MCF 10A (cell line): ENCODE data around the gene RPAP2. TPM values are rescaled to one million over a fixed set of nuclear protein-coding genes. Genes with fewer than 3 reads are reported as not detected.

Source experiments
- BruUV-seq: library from RNA; stranded (reverse); fragments of 400-500 nt; replicated peaks from 2 replicates; lab custom pipeline; 2021; lab: Mats Ljungman, UMichigan
- CTCF ChIA-PET: fragments of 300-600 bp; sonication (Branson Sonifier 250); formaldehyde crosslinking; extraction: SDS; loops from one replicate; lab custom pipeline; 2021; ENCODE audit warnings: antibody characterized with exemption, inconsistent platforms; lab: Yijun Ruan, JAX
- POLR2A ChIA-PET: fragments of 300-600, 350-650 bp; sonication (Branson Sonifier 250); formaldehyde crosslinking; extraction: SDS; loops from one replicate; lab custom pipeline; 2020; ENCODE audit warnings: antibody characterized with exemption, inconsistent platforms; lab: Yijun Ruan, JAX
- DNase-seq: peaks from one replicate; pipeline ENCODE4 v3.0.0-alpha.2; 2018; ENCODE audit not compliant: unreplicated experiment
- H3K27ac Mint-ChIP-seq: one replicate; pipeline ENCODE4 v1.8.0; 2022; ENCODE audit warnings: mild to moderate bottlenecking, low read depth, mixed read lengths; ENCODE audit not compliant: unreplicated experiment
- H3K27me3 Mint-ChIP-seq: one replicate; pipeline ENCODE4 v1.8.0; 2022; ENCODE audit warnings: mixed read lengths; ENCODE audit not compliant: insufficient read depth, unreplicated experiment
- H3K36me3 Mint-ChIP-seq: one replicate; pipeline ENCODE4 v1.8.0; 2022; ENCODE audit warnings: mild to moderate bottlenecking, moderate library complexity, mixed read lengths; ENCODE audit not compliant: insufficient read depth, unreplicated experiment
- H3K4me1 Mint-ChIP-seq: one replicate; pipeline ENCODE4 v1.8.0; 2022; ENCODE audit warnings: mixed read lengths; ENCODE audit not compliant: insufficient read depth, unreplicated experiment
- H3K4me3 Mint-ChIP-seq: one replicate; pipeline ENCODE4 v1.8.0; 2022; ENCODE audit warnings: mild to moderate bottlenecking, moderate library complexity, mixed read lengths; ENCODE audit not compliant: unreplicated experiment
- H3K9me3 Mint-ChIP-seq: one replicate; pipeline ENCODE4 v1.8.0; 2022; ENCODE audit warnings: mixed read lengths; ENCODE audit not compliant: unreplicated experiment
- intact Hi-C: fragments of 100-400 bp; cut with micrococcal nuclease; formaldehyde crosslinking; loops from 2 replicates; pipeline ENCODE4 v1.14.1; 2022
- total RNA-seq: library from RNA; stranded (reverse); gene quantifications from 2 replicates; pipeline ENCODE4 v1.2.3, GENCODE V29; 2022
- TF ChIP-seq, protein P1 (sequence below): fragments of 200-600 bp; IDR thresholded peaks from one replicate; pipeline ENCODE4 v1.8.0; 2022; ENCODE audit warnings: antibody characterized with exemption, mild to moderate bottlenecking; ENCODE audit not compliant: unreplicated experiment

RPAP2 gene
- total RNA-seq, 1 experiment from 2014 or later = 26.2 TPM

DNA sequence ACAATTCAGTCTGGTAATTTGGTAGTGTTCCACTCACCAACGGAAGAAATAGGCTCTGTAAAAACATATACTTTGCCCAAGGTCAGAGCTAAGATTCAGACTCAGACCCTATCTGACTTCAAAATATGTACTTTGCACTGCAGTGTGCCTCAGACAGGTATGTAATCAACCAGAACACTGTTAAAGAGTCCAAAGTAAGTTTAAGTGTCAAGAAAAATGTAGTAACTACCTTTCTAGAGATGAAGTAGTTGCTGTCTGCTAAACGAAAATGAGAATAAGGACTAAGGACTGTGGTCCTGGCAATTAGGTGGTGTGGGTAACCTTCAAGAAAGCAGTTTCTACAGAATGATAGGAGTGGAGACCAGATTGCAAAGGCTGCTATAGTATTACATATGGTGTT lies 61.1 kb downstream of the RPAP2 start:
- ChIA-PET POLR2A (interaction anchor here (0.6 to 0.7 kb wide), 2 partner anchors 13 to 81 kb away, joined by 3 to 4 read pairs; no protein-coding TSS in a partner anchor), CTCF (no interaction called here)
- peaks cover 35% of the 10 kb centered on the region for H3K36me3 Mint-ChIP-seq
- intact Hi-C loops = no loop called here
- H3K27ac Mint-ChIP-seq = no peak overlapping the region
- no peaks in the 10 kb centered on the region for H3K27me3 Mint-ChIP-seq
- no peaks in the 10 kb centered on the region for H3K9me3 Mint-ChIP-seq
- BruUV-seq = no TSS peak
- no peak overlapping the region for H3K4me3 Mint-ChIP-seq
- TF ChIP-seq, protein P1, sequence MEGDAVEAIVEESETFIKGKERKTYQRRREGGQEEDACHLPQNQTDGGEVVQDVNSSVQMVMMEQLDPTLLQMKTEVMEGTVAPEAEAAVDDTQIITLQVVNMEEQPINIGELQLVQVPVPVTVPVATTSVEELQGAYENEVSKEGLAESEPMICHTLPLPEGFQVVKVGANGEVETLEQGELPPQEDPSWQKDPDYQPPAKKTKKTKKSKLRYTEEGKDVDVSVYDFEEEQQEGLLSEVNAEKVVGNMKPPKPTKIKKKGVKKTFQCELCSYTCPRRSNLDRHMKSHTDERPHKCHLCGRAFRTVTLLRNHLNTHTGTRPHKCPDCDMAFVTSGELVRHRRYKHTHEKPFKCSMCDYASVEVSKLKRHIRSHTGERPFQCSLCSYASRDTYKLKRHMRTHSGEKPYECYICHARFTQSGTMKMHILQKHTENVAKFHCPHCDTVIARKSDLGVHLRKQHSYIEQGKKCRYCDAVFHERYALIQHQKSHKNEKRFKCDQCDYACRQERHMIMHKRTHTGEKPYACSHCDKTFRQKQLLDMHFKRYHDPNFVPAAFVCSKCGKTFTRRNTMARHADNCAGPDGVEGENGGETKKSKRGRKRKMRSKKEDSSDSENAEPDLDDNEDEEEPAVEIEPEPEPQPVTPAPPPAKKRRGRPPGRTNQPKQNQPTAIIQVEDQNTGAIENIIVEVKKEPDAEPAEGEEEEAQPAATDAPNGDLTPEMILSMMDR = no peak
- no peak for DNase-seq
- H3K4me1 Mint-ChIP-seq = no peaks in the 10 kb centered on the region

DNA sequence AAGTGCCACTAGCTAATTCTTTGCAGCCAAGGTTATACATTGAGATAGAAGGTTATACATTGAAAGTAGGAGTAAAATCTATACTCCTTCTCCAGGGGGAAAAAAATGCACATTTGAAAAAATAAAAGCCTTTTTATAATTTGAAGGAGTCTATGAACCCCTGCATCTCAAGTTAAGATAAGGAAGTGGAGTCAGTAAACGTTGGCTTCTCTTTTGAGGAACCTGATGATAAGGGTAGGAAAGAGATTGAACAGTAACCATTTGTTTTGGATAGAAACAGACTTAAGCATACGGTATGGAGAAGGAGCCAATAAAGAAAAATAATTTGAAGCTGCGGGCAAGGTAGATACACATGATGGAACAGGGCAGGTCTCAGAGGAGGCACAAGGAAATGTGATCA lies 64.1 kb downstream of the RPAP2 start:
- POLR2A ChIA-PET = no interaction called here
- no peak for DNase-seq
- intact Hi-C loops = no loop called here

DNA sequence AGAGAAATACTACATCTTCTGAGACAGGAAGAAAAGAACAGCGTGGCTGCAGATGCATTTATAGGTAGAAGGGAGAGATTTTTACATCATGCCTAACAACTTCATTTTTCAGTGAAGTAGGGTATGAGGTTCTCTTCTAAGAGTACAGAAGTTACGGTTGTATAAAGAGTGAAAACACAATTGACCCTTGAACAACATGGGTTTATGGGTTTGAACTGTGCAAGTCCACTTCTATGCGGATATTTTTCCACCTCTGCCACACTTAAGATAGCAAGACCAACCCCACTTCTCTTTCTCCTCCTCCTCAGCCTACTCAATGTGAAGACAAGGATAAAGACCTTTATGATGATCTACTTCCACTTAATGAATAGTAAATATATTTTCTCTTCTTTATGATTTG lies 64.5 kb downstream of the RPAP2 start:
- no peak for DNase-seq
- TF ChIP-seq, protein P1 = no peak
- intact Hi-C loops = no loop called here
- H3K27ac Mint-ChIP-seq = no peak overlapping the region
- no peaks in the 10 kb centered on the region for H3K9me3 Mint-ChIP-seq
- peaks cover 17% of the 10 kb centered on the region for H3K36me3 Mint-ChIP-seq
- H3K4me3 Mint-ChIP-seq = no peak overlapping the region
- no peaks in the 10 kb centered on the region for H3K27me3 Mint-ChIP-seq
- H3K4me1 Mint-ChIP-seq = no peaks in the 10 kb centered on the region
- ChIA-PET CTCF (no interaction called here), POLR2A (no interaction called here)
- no TSS peak for BruUV-seq

More for the DNA sequence above, 64.1 kb downstream of the RPAP2 start:
- Mint-ChIP-seq H3K27me3 (no peaks in the 10 kb centered on the region), H3K9me3 (no peaks in the 10 kb centered on the region), H3K36me3 (peaks cover 21% of the 10 kb centered on the region), H3K4me1 (no peaks in the 10 kb centered on the region), H3K27ac (no peak overlapping the region), H3K4me3 (no peak overlapping the region)
- CTCF ChIA-PET = no interaction called here
- BruUV-seq = no TSS peak
- TF ChIP-seq, protein P1 = no peak

DNA sequence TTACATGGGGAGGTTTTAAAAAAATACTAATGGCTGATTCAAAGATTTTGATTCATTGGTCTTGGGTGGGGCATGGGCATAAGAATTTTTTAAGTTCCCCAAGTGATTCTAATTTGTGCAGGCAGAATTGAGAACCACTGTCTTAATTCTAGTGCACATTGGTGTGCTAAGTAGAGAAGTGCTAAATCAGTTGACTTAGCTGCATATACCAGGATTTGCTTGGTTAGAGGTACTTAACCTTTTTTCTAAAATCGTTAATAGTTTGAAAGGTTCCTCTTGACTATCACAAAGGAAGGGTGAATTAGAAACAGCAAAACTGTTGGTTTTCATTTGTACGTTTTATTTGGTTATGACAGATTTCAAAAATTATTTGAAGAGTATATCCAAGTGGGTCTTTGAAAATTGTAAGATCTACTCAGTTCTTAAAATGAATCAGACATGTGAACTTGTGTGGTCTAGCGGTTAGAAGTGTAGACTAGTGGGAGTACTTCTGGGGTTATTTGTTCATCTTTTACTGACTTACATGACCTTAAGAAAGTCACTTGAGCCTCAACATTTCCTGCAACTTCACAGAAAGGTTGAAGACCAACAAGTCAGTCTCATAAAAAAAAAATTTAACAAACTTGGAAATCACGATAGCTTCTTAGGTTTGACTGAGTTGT lies 66.7 kb downstream of the RPAP2 start:
- no peak for DNase-seq
- CTCF ChIA-PET = no interaction called here
- TF ChIP-seq, protein P1 = no peak
- intact Hi-C loops = no loop called here
- no peak overlapping the region for H3K27ac Mint-ChIP-seq
- BruUV-seq = no TSS peak
- no peaks in the 10 kb centered on the region for H3K27me3 Mint-ChIP-seq
- H3K4me3 Mint-ChIP-seq = no peak overlapping the region
- POLR2A ChIA-PET = no interaction called here
- no peaks in the 10 kb centered on the region for H3K9me3 Mint-ChIP-seq
- no peaks in the 10 kb centered on the region for H3K4me1 Mint-ChIP-seq
- H3K36me3 Mint-ChIP-seq = peaks cover 7% of the 10 kb centered on the region
